ENCODE measurements around the gene GRN.
"Not testable (repeated sequence)": the region's sequence is repeated elsewhere in the genome, so short reads cannot be mapped to it uniquely, and the experiment has no call there.

The GRN gene

DNA sequence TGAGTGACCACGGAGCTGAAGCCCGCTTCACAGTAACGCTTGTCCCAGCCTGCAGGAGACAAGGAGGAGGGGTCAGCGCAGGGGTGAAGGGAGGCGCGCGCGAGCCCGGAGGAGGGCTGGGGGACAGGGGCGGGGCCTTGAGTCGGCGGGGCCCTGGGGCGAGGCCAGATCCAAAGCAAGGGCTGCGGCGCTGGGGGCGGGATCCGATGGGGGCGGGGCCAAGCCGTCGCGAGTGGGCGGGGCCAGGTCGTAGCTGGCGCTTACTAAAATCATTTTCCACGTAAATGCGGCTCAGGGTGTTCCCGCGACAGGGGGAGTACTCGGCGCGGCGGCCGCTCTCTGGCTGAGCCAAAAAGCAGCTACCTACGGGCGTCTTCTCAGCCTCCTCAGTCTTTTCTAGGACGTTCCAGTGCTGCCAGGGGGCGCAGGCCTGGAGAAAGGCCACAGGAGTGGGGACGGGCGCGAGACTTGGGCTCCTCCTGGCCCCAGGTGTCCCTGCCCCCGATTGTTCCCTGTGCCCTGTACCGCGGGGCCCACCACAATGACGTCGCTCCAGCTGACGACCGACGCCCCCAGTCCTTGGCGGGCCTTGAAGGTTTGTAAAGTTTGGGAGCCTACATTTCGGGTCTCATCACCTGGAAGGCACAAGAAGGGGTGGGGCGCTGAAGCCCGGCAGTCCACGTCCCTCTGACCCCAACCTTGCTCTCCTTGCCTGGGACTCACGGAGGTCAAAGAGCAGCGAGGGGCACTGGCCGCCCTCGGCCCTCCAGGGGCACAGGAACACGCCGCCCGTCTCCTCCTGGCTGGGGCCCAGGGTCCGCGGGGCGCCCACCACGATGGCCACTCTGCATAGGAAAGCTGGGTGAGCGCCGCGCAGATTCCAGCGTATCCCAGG is 40.4 kb downstream of the GRN start:
- DNase-seq = peak; percentile 75

DNA sequence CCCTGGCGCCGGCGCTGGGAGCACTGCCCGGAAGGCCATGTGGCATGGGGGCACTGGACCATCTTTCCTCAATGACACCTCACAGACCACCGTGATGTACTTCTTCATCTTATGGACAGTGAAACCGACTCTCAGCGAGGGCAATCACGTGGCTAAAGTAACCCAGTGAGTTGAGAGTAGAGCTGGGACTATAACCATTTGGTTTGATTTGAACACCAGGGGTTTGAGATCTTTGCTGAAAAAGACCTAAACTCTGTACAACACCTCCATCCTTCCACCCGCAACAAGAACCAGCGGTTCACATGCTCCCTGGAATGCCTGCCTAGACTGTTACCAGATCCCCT is 41.1 kb downstream of the GRN start:
- DNase-seq = no peak

DNA sequence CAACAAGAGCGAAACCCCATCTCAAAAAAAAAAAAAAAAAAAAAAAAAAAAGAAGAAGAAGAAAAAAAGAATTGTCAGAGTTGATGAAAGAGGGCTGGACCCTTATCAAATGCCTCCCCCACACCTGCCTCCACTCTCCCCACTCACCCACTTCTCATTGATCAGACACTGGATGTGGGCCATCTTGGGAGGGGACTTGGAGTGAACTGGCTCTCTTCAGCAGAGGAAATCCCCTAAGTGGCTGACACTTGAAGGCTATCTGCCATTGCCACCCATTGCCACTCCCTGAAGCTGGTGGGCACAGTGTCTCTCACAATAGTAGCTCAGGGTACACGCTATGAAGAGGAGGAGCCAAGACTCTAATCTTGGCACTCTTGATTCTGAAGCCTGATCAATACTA is 42.7 kb downstream of the GRN start:
- DNase-seq = no peak

DNA sequence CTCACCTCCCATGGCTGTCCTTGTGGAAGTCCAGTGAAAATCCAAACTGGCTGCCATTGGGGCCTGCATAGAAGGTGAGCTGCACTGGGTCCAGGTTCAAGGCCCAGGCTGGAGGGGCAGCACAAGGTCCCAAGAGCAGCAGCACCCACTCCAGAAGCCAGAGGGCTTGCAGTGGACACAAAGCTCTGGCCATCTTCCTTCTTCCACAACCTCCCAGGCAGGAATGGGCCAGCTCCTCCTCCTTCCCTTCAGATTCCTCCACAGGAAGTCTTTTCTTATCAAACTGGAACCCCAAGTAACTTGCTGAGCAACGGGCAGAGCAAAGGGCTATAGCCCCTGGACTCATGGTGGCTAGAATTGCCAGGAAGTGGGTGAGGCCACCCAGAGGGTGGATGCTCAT is 44.2 kb downstream of the GRN start, which contains the start of gene ITGA2B:
Gene ITGA2B (minus strand): TSS at position 369 of the 400 bp plus-strand sequence. CDS start 176 bp downstream, at position 193.
- no peak for DNase-seq

DNA sequence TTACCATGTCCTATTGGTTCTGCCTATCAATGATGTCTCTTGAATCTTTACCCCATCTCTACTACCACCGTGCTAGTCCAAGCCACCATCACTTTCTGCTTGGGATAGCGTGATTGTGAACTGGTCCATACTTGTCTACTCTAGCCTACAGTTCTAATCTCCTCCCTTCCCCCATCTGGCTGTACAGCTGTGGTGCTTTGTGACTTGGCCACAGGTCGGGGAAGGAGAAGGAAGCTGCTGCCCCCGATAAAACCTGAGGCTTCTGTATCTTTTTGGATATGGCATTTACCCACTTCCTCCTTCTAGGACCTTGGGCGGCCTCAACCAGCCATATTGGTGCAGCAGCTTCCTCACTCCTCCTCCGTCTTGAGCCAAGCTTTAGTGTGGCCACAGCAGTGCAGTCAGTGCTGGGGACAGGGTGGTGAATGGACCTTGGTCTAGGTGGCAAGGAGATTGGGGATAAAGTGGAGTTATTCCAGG is 44.7 kb downstream of the GRN start:
- no peak for DNase-seq

DNA sequence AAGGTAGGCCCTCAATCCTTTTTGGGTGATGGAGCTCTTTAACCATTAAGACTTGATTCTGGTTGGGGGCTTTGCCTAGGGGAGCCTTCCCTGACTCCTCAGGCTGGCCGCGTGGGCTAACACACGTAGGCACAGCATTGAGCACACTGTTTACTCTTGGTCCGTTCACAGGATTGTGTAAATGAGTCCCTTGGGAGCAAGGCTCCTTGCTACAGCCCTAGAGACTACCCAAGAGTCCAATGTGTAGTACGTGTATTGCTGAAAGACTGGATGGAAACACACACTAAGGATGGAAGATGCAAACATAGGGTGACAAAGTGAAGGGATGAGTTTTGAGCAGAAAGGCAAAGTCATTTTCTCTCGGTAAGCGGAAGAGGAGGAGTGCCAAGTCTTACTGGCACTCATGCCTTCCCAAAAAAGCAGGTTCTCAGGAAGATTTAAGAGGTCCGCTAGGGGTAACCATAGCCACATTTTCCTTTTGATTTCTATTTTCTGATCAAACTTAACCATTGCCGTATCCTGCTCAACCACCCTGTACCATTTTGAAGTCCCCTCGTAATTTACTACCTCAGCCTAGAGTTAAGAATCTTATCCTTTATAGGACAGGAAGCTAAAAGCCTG is 45.3 kb downstream of the GRN start:
- DNase-seq = no peak

DNA sequence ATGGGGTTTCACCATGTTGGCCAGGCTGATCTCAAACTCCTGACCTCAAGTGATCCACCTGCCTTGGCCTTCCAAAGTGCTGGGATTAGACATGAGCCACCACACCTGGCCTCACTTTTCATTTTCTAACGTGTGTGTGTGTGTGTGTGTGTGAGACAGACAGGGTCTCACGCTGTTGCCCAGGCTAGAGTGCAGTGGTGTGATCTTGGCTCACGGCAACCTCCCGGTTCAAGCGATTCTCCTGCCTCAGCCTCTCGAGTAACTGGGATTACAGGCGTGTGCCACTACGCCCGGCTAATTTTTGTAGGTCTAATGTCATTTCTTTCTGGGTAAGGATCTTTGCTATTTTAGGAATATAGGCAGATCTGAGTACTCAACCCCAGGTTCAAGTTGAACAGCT is 49.0 kb downstream of the GRN start:
- DNase-seq = not testable (repeated sequence)

DNA sequence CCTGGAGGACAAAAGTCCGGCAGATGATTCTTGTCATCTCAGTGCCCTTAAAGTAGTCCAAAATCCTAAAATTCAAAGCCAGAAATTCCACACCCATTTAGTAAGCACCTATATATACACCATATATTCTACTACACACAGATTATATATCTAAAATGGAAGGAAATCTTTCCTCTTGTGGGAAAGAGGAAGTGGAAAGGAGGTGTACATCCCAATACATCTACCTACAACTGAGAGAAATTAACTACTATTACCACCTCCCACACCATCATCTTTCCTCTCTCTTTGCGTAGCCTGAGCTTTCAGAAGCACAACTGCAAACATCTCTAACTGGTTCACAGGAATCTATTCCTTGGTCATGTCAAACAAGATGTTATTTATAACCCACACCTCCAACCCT is 49.7 kb downstream of the GRN start:
- no peak for DNase-seq

DNA sequence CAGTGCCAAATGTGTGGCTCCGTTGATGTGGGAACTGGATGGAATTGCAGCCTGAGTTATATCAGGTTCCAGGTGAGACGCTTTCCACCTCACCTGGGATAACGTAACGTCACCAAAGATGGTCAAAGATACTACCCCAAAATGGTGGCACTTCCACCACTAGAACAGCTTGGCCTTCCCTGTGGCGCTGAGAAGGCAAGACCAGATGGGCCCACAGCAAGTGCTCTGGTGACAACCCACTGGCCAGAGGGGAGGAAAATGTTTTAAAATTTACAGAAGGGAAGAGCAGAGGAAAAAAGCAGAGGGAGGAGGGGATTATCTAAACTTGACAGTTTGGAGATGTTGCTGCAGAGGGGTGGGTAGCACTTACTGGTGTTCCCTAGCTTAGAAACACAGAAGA is 51.8 kb downstream of the GRN start:
- DNase-seq = no peak

DNA sequence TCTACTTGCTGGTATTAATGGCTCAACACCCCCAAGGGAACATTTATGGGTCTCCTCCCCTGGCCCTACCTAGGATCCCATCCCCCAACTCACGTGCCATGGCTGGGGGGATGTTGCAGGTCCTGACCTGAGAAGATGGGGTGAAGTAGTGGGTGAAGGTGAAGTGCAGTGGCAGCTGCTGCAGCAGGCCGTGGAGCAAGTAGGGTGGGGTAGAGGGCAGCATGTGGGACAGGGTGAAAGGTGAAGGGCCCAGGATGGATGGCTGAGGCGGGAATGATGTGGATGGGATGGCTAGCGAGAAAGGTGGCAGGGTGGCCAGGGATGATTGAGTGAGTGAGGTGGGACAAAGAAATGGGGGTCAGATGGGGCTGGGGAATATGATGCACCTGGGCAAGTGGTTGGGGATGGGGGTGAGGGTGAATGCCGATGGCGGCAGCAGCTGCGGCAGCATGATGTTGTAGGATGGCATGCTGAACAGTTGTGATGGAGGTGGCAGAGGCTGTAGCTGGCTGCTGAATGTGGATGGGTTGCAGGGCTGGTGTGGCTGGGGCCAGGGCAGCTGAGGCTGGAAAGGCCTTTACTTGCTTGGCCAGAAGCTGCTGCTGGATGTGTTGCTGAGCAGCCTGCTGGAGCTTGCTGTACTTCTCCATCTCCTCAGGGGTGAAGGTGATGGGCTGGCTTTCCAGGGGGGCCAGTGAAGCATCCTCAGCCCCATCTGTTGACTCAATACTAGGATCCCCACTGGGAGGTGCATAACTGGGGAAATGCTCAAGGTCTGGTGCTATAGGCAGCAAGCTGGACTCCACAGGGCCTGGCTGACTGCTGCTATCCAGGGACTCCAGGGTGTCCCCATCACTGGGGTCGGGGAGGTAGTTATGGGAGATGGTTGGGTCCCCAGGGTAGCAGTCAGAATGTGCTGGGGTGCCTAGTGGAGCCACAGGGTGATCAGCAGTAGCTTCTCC is 52.7 kb downstream of the GRN start:
- DNase-seq = no peak

DNA sequence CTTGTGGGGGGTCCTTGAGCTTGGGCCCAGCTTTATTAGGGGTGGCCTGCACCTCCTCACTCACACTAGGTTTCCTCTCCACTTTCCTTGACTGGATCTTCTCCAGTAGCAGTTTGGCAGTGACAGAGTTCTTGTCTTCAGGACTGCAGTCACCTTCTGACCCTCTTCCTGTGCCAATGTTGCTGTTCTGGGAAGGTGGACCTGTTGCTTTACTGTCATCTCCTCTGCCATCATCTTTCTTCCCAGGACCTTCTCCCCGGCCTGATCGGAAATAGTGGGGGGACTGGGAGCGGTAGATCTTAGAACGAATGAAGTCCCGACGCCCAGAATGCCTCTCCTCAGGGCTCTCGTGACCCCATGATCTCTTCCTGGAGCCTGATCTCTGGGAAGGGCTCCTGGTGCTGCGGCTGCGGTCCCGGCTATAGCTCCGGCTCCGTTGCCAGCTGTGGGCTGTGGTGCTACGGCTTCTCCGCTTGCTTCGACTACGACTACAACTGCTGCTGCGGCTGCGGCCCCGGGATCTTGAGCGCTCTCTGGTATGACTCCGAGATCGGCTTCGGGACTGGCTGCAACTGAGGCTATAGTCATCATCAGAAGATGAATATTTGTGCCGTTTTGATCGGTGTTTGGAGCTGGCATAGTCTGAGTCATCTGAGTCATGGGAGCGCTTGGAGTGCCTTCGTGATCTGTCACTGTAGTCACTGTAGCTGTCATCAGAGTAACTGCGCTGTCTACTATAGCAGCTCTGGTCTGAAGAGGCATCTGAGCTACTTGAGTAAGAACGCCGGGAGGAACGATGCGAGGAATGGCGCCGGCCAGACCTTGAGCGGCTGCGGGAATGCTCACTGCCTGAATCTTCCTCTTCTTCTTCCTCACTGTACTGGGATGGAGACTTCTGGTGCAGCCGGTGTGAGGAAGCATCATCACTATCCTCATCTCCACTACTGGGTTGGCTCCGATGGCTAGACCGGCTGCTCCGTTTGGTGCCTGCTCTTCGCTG is 53.9 kb downstream of the GRN start:
- no peak for DNase-seq

DNA sequence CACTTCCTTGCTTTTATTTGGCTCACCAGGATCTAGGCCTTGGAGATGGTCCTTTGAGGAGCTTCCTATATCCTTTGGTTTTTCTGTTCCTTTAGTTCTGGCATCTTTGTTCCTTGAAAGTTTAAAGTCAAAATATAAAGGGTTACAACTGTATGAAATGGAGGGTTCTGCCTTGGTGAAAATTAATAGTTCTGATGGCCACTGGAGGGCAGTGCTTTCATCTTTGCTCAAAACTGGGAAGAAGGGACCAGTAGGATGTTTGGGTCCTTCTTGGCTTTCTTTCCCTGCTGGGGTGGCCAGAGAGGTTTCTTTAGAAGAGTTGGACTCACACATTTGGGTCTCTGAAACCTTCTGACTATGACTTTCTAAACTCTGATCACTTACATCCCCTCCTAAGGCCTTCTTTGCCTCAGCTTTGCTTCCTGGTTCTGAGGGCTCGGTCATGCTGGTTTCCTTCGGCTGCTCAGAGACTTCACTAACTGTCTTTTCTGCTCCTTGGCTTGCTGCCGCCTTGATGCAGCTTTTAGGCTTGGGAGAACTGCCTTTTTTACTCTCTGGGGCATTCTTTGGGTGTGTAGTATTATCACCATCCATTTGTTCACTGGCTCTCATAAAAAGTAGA is 55.2 kb downstream of the GRN start:
- no peak for DNase-seq
